Right atrium auricular region (tissue), 2 donors: ENCODE measurements around the gene GATA6. TPM values are rescaled to one million over a fixed set of nuclear protein-coding genes. Genes with fewer than 3 reads are reported as not detected.
A peak's percentile ranks its signal among the peaks of the same experiment; 100 is the strongest.
"Not testable (repeated sequence)": the region's sequence is repeated elsewhere in the genome, so short reads cannot be mapped to it uniquely, and the experiment has no call there.

Experiments used
- DNase-seq: peaks from one replicate; pipeline ENCODE4 v3.0.0-alpha.2; 2019; ENCODE audit warnings: low spot score
- H3K27ac ChIP-seq, 2 donors: fragments of 200-600 bp; sonication (generic); 1 replicate in 1 of 2; 2 replicates in 1 of 2; pipeline ENCODE4 v1.5.1; 2016 to 2019
- H3K27me3 ChIP-seq, 2 donors: fragments of 200-600 bp; sonication (generic); one replicate each; pipeline versions ENCODE4 v1.5.1 to v1.6.0; 2017 to 2019
- H3K36me3 ChIP-seq: fragments of 200-600 bp; sonication (generic); one replicate; pipeline ENCODE4 v1.5.1; 2016
- H3K4me1 ChIP-seq, 2 donors: fragments of 200-600 bp; sonication (generic); one replicate each; pipeline versions ENCODE4 v1.5.1 to v1.6.0; 2017 to 2019
- H3K4me3 ChIP-seq, 2 donors: fragments of 200-600 bp; sonication (generic); 1 replicate in 1 of 2; 2 replicates in 1 of 2; pipeline ENCODE4 v1.5.1; 2017 to 2019; ENCODE audit warnings: mild to moderate bottlenecking in 1 of 2, moderate library complexity in 1 of 2
- H3K9me3 ChIP-seq, 2 donors: fragments of 200-600 bp; sonication (generic); one replicate each; pipeline ENCODE4 v1.5.1; 2019
- total RNA-seq, 2 donors: library from RNA; depleted of rRNA; stranded (reverse); fragments of >200 nt; gene quantifications; one replicate each; pipeline ENCODE4 v1.1.0, GENCODE V29; 2016
- TF ChIP-seq, protein P1 (sequence below), 2 donors: fragments of 200-600 bp; sonication (generic); IDR thresholded peaks; one replicate each; pipeline ENCODE4 v1.5.1; 2019; ENCODE audit warnings: antibody characterized with exemption in 2 of 2

Gene GATA6
- total RNA-seq, 2 donors from 2014 or later, result 88.7 to 95.5 TPM

DNA sequence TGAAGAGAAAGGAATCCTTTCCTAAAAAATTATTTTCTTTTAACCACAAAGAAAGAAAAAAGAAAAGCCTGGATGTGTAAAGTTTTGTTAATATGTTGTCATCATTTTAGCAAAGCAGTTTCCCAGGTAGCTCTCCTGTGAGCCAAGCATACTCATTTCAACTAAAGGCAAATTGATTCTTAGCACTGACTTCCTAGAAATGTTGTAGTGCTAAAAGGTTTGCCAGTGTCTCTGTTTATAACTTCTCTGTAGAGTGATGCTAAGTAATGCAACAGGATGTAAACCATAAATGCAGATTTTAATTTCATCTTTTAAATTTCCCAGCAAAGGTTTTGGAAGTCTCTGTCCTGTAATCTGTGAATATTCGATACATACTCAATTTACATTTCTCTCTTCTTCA, 10.2 kb downstream of the GATA6 start:
- peak overlapping the region in 1 of 2 donors; percentile 7 for H3K4me3 ChIP-seq
- H3K27me3 ChIP-seq, result no peaks in the 10 kb centered on the region
- TF ChIP-seq, protein P1, sequence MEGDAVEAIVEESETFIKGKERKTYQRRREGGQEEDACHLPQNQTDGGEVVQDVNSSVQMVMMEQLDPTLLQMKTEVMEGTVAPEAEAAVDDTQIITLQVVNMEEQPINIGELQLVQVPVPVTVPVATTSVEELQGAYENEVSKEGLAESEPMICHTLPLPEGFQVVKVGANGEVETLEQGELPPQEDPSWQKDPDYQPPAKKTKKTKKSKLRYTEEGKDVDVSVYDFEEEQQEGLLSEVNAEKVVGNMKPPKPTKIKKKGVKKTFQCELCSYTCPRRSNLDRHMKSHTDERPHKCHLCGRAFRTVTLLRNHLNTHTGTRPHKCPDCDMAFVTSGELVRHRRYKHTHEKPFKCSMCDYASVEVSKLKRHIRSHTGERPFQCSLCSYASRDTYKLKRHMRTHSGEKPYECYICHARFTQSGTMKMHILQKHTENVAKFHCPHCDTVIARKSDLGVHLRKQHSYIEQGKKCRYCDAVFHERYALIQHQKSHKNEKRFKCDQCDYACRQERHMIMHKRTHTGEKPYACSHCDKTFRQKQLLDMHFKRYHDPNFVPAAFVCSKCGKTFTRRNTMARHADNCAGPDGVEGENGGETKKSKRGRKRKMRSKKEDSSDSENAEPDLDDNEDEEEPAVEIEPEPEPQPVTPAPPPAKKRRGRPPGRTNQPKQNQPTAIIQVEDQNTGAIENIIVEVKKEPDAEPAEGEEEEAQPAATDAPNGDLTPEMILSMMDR (IDR thresholded peaks at IDR 0.05), result no peak
- no peak for DNase-seq
- peak overlapping the region; percentile 99 to 100 for H3K27ac ChIP-seq
- peaks cover 73% of the 10 kb centered on the region for H3K36me3 ChIP-seq
- H3K9me3 ChIP-seq, result no peaks in the 10 kb centered on the region
- peaks cover 0 to 42% of the 10 kb centered on the region in 2 donors for H3K4me1 ChIP-seq

- Histone ChIP-seq H3K27me3 (no peaks in the 10 kb centered on the region), H3K4me1 (peaks cover 0 to 53% of the 10 kb centered on the region in 2 donors), H3K27ac (peak overlapping the region; percentile 99 to 100), H3K4me3 (no peak overlapping the region), H3K36me3 (peaks cover 75% of the 10 kb centered on the region), H3K9me3 (no peaks in the 10 kb centered on the region)
- DNase-seq, result peak; percentile 57
- TF ChIP-seq, protein P1 (IDR thresholded peaks at IDR 0.05), result no peak
These were observed 11.3 kb downstream of the GATA6 start for GRCh38 chr18:22180722-22181121.

- H3K9me3 ChIP-seq, result no peaks in the 10 kb centered on the region
- H3K4me3 ChIP-seq, result no peak overlapping the region
- H3K27me3 ChIP-seq, result no peaks in the 10 kb centered on the region
- H3K36me3 ChIP-seq, result peaks cover 61% of the 10 kb centered on the region
- H3K4me1 ChIP-seq, result peaks cover 0 to 77% of the 10 kb centered on the region in 2 donors
- TF ChIP-seq, protein P1 (IDR thresholded peaks at IDR 0.05), result no peak
- no peak for DNase-seq
- H3K27ac ChIP-seq, result peak overlapping the region; percentile 89 to 100
These were observed 13.7 kb downstream of the GATA6 start for GRCh38 chr18:22182884-22183697.

DNA sequence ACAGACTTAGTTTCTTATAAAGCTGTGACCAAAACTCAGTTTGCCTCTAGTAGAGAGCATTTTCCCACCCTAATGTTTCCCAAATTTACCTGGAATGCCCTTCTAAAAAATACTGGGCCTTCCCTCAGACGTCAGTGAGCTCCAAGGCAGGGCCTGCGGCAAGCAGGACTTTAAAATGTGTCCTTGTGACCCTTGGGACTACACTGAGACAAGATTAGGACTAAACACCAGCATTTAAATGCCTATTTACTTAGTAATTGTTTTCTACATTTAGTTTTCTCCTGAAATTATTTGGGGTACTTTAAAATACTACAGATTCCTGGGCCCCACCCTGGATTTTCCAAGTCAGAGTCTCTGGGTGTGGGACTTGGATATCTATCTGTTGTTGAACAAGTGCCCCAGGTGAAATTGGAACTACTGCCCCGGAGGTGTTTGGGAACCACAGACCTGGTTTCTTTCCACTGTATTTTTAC, 14.3 kb downstream of the GATA6 start:
- DNase-seq, result peak; percentile 58
- H3K4me3 ChIP-seq, result no peak overlapping the region
- H3K9me3 ChIP-seq, result no peaks in the 10 kb centered on the region
- H3K36me3 ChIP-seq, result peaks cover 55% of the 10 kb centered on the region
- TF ChIP-seq, protein P1 (IDR thresholded peaks at IDR 0.05), result no peak
- H3K4me1 ChIP-seq, result peaks cover 0 to 79% of the 10 kb centered on the region in 2 donors
- H3K27ac ChIP-seq, result peak overlapping the region; percentile 89 to 100
- no peaks in the 10 kb centered on the region for H3K27me3 ChIP-seq

- peak; percentile 67 for DNase-seq
- not testable (repeated sequence) for H3K4me3 ChIP-seq, H3K9me3 ChIP-seq, H3K27me3 ChIP-seq
- peaks cover 0 to 87% of the 10 kb centered on the region in 2 donors for H3K4me1 ChIP-seq
- H3K27ac ChIP-seq, result peak overlapping the region; percentile 89 to 100
- H3K36me3 ChIP-seq, result peaks cover 53% of the 10 kb centered on the region
These were observed 15.2 kb downstream of the GATA6 start for GRCh38 chr18:22184573-22184972.

DNA sequence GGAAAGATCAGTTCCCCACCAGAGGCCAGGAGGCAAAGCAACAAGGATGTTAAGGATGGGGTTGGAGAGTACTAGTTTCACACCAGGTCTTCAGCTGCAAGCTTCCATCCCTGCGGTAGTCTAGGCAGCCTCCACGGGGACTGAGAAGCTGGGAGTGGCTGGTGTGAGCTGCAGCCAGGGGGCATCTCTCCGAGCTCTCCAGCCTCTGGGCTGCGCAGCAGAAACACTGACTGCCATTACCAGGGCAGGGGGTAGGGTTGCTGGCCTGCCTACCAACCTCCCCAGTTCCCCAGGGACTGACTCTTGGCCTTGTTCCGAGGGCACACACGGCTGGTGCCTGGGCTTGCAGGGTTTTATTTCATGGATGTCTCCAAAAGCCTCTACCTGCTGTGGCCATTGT, 15.9 kb downstream of the GATA6 start:
- no peaks in the 10 kb centered on the region for H3K27me3 ChIP-seq
- peak; percentile 77 for DNase-seq
- peak overlapping the region; percentile 89 to 100 for H3K27ac ChIP-seq
- H3K4me1 ChIP-seq, result peaks cover 0 to 90% of the 10 kb centered on the region in 2 donors
- TF ChIP-seq, protein P1 (IDR thresholded peaks at IDR 0.05), result peak in 1 of 2 donors; percentile 60
- peaks cover 53% of the 10 kb centered on the region for H3K36me3 ChIP-seq
- H3K4me3 ChIP-seq, result peak overlapping the region in 1 of 2 donors; percentile 5
- H3K9me3 ChIP-seq, result no peaks in the 10 kb centered on the region
